Measurements from ENCODE around the gene CLTCL1.
"Not testable (repeated sequence)": the region's sequence is repeated elsewhere in the genome, so short reads cannot be mapped to it uniquely, and the experiment has no call there.

Gene CLTCL1

DNA sequence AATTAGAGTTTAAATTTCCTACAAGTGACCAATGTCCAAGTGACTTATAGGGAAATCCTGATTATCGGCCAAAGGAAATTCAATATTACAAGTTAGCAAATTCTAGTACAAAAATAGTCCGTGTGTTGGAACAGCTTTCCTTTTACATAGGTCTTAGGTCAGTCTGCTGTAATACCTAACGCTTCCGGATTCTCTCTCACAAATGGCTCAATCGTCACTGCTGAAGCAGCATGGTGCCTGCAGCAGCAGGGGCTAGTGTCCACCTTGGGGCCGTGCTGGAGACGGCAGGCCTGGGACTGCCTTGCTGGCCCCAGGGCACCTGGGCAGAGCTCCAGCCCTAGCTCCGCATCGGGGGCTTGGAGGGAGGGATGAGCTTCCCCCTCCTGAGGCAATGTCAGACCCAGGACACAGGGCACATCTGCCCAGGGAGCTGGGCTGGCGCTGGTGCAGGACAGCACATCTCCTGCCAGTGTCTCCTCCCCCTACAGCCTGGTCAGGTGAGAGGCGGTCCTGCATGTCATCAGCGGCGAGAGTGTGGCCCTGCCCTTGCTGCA, 39.4 kb upstream of the CLTCL1 start:
- H3K27me3 Mint-ChIP-seq (ENCODE audit: low read depth, poor library complexity), result peaks cover 8% of the 10 kb centered on the region
- peaks cover 71% of the 10 kb centered on the region for H3K9me3 Mint-ChIP-seq
- H3K4me1 Mint-ChIP-seq, result no peaks in the 10 kb centered on the region
- no peak for DNase-seq
- TF ChIP-seq, protein P1, sequence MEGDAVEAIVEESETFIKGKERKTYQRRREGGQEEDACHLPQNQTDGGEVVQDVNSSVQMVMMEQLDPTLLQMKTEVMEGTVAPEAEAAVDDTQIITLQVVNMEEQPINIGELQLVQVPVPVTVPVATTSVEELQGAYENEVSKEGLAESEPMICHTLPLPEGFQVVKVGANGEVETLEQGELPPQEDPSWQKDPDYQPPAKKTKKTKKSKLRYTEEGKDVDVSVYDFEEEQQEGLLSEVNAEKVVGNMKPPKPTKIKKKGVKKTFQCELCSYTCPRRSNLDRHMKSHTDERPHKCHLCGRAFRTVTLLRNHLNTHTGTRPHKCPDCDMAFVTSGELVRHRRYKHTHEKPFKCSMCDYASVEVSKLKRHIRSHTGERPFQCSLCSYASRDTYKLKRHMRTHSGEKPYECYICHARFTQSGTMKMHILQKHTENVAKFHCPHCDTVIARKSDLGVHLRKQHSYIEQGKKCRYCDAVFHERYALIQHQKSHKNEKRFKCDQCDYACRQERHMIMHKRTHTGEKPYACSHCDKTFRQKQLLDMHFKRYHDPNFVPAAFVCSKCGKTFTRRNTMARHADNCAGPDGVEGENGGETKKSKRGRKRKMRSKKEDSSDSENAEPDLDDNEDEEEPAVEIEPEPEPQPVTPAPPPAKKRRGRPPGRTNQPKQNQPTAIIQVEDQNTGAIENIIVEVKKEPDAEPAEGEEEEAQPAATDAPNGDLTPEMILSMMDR (IDR thresholded peaks at IDR 0.05), result no peak
- peaks cover 93% of the 10 kb centered on the region for H3K36me3 Mint-ChIP-seq (ENCODE audit: low read depth)
- no peak overlapping the region for H3K27ac Mint-ChIP-seq
- no peak overlapping the region for H3K4me3 Mint-ChIP-seq

DNA sequence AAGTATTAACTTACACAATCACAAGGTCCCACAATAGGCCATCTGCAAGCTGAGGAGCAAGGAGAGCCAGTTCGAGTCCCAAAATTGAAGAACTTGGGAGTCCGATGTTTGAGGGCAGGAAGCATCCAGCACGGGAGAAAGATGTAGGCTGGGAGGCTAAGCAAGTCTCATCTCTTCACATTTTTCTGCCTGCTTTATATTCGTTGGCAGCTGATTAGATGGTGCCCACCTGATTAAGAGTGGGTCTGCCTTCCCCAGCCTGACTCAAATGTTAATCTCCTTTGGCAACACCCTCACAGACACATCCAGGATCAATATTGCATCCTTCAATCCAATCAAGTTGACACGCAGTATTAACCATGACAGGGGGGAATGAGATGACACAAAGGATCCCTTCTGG, 38.7 kb upstream of the CLTCL1 start:
- peaks cover 93% of the 10 kb centered on the region for H3K36me3 Mint-ChIP-seq (ENCODE audit: low read depth)
- not testable (repeated sequence) for DNase-seq, H3K4me1 Mint-ChIP-seq

DNA sequence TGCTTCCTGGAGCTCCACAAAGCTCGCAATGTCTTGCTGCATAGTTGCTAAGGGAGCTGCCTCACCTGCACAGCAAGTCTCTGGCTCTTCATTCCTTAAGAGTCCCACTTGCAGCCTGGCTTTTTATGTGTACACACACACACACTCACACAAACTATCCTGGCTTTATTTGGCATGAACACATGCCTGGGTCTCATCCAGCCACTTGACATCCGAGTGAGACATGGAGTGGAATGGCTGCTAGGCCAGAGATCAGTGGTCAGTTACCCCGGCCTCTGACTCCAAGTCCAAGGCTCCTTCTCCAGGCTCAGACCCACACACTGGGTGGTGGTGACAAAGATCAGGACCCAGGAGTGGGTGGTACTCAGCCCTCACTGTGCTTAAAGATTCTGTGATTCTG, 37.9 kb upstream of the CLTCL1 start:
- Mint-ChIP-seq H3K9me3 (peaks cover 62% of the 10 kb centered on the region), H3K4me3 (no peak overlapping the region), H3K27me3 (ENCODE audit: low read depth, poor library complexity) (peaks cover 7% of the 10 kb centered on the region), H3K4me1 (no peaks in the 10 kb centered on the region), H3K27ac (no peak overlapping the region), H3K36me3 (ENCODE audit: low read depth) (peaks cover 92% of the 10 kb centered on the region)
- no peak for DNase-seq
- TF ChIP-seq, protein P1 (IDR thresholded peaks at IDR 0.05), result no peak

More for the DNA sequence above, 38.7 kb upstream of the CLTCL1 start:
- H3K27ac Mint-ChIP-seq, H3K4me3 Mint-ChIP-seq: not testable (repeated sequence)
- Mint-ChIP-seq H3K9me3 (peaks cover 63% of the 10 kb centered on the region), H3K27me3 (ENCODE audit: low read depth, poor library complexity) (peaks cover 11% of the 10 kb centered on the region)

DNA sequence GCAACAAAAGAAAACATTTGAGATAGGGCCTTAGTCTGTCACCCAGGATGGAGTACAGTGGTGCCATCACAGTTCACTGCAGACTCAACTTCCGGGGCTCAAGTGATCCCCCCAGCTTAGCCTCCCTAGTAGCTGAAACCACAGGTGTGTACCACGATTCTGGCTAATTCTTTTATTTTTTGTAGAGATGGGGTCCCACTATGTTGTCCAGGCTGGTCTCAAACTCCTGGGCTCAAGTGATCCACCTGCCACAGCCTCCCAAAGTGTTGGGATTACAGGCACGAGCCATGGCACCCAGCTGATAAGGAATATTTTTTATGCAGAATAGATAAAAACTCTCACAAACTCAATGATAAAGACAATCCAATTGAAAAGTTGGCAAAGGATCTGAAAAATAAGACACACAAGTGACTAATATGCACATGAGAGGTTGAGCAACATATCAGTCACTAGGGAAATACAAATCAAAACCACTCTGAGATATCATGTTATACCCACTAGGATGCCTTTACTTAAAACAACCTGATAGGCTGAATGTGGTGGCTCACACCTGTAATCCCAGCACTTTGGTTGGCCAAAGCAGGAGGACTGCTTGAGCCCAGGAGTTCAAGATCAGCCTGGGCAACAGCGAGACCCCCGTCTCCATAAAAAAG, 33.9 kb upstream of the CLTCL1 start:
- peaks cover 63% of the 10 kb centered on the region for H3K9me3 Mint-ChIP-seq
- no peak for DNase-seq
- peaks cover 7% of the 10 kb centered on the region for H3K27me3 Mint-ChIP-seq (ENCODE audit: low read depth, poor library complexity)
- peaks cover 68% of the 10 kb centered on the region for H3K36me3 Mint-ChIP-seq (ENCODE audit: low read depth)
- H3K27ac Mint-ChIP-seq, result no peak overlapping the region
- no peaks in the 10 kb centered on the region for H3K4me1 Mint-ChIP-seq
- no peak overlapping the region for H3K4me3 Mint-ChIP-seq
- TF ChIP-seq, protein P1 (IDR thresholded peaks at IDR 0.05), result no peak

DNA sequence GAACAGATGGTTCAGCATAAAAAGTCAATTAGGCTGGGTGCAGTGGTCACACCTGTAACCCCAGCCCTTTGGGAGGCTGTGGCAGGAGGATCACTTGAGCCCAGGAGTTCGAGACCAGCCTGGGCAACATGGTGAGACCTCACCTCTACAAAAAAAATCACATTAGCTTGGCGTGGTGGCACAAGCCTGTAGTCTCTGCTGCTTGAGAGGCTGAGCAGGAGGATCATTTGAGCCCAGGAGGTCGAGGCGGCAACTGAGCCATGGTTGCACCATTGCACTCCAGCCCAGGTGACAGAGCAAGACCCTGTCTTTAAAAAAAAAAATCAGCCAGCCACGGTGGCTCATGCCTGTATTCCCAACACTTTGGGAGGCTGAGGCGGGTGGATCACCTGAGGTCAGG, 31.9 kb upstream of the CLTCL1 start:
- peaks cover 69% of the 10 kb centered on the region for H3K9me3 Mint-ChIP-seq
- H3K27ac Mint-ChIP-seq, DNase-seq, H3K4me1 Mint-ChIP-seq, H3K4me3 Mint-ChIP-seq: not testable (repeated sequence)
- H3K27me3 Mint-ChIP-seq (ENCODE audit: low read depth, poor library complexity), result peaks cover 11% of the 10 kb centered on the region
- peaks cover 59% of the 10 kb centered on the region for H3K36me3 Mint-ChIP-seq (ENCODE audit: low read depth)

- TF ChIP-seq, protein P1 (IDR thresholded peaks at IDR 0.05), result no peak
- no peak overlapping the region for H3K27ac Mint-ChIP-seq
- H3K27me3 Mint-ChIP-seq (ENCODE audit: low read depth, poor library complexity), result peaks cover 14% of the 10 kb centered on the region
- peaks cover 50% of the 10 kb centered on the region for H3K36me3 Mint-ChIP-seq (ENCODE audit: low read depth)
- H3K4me3 Mint-ChIP-seq, result no peak overlapping the region
- no peaks in the 10 kb centered on the region for H3K4me1 Mint-ChIP-seq
- DNase-seq, result no peak
- H3K9me3 Mint-ChIP-seq, result peaks cover 75% of the 10 kb centered on the region
These were observed 30.2 kb upstream of the CLTCL1 start for GRCh38 chr22:19321757-19322156.

- H3K27ac Mint-ChIP-seq, H3K4me3 Mint-ChIP-seq, H3K4me1 Mint-ChIP-seq, DNase-seq: not testable (repeated sequence)
- H3K36me3 Mint-ChIP-seq (ENCODE audit: low read depth), result peaks cover 37% of the 10 kb centered on the region
- H3K27me3 Mint-ChIP-seq (ENCODE audit: low read depth, poor library complexity), result peaks cover 15% of the 10 kb centered on the region
- peaks cover 83% of the 10 kb centered on the region for H3K9me3 Mint-ChIP-seq
These were observed 28.6 kb upstream of the CLTCL1 start for GRCh38 chr22:19320136-19320535.
